H1 (cell line): ENCODE results near the gene CCL22. TPM values are rescaled to one million over a fixed set of nuclear protein-coding genes. Genes with fewer than 3 reads are reported as not detected.

ENCODE experiments used
- CTCF ChIA-PET: fragments of 300-600 bp; sonication (Branson Sonifier 250); formaldehyde crosslinking; loops from one replicate; lab custom pipeline; 2021; ENCODE audit not compliant: partially characterized antibody; lab: Charles Lee
- POLR2A ChIA-PET: fragments of 300-600 bp; sonication (Branson Sonifier 250); formaldehyde crosslinking; loops from one replicate; lab custom pipeline; 2021; ENCODE audit warnings: inconsistent platforms; ENCODE audit not compliant: partially characterized antibody; lab: Charles Lee
- DNase-seq, 2 experiments: peaks; one replicate each; pipeline versions ENCODE4 v3.0.0 to v3.0.0-alpha.2; 2010 to 2022; ENCODE audit warnings: low spot score in 2 of 2, low read depth in 1 of 2, mixed read lengths in 1 of 2
- FAIRE-seq: peaks from 2 replicates; lab custom pipeline; 2011; peaks lifted over from hg19 to GRCh38; lab: Jason Lieb, UNC
- H2AFZ ChIP-seq: 2 replicates; pipeline ENCODE4 v1.8.1; 2012; ENCODE audit warnings: low read length, inconsistent platforms
- H2AK5ac ChIP-seq: 2 replicates; pipeline ENCODE4 v1.6.1; 2013; ENCODE audit warnings: low read depth, low read length
- H2BK120ac ChIP-seq: replicated peaks from 2 replicates; pipeline ENCODE3; 2013; ENCODE audit warnings: low read depth, low read length, inconsistent platforms
- H2BK12ac ChIP-seq: 2 replicates; pipeline ENCODE4 v1.6.1; 2013; ENCODE audit warnings: low read depth, low read length
- H2BK15ac ChIP-seq: 2 replicates; pipeline ENCODE4 v1.6.1; 2013; ENCODE audit warnings: low read length
- H2BK20ac ChIP-seq: 2 replicates; pipeline ENCODE4 v1.6.1; 2013; ENCODE audit warnings: low read length
- H2BK5ac ChIP-seq: 2 replicates; pipeline ENCODE4 v1.6.1; 2013; ENCODE audit warnings: low read depth, low read length
- H3K14ac ChIP-seq: 2 replicates; pipeline ENCODE4 v1.6.1; 2013; ENCODE audit warnings: inconsistent platforms; ENCODE audit not compliant: insufficient read length
- H3K18ac ChIP-seq: 2 replicates; pipeline ENCODE4 v1.6.1; 2013; ENCODE audit warnings: low read length; ENCODE audit errors: extremely low read depth
- H3K23ac ChIP-seq: 2 replicates; pipeline ENCODE4 v1.6.1; 2013; ENCODE audit warnings: inconsistent platforms; ENCODE audit not compliant: insufficient read length
- H3K23me2 ChIP-seq: 2 replicates; pipeline ENCODE4 v1.6.1; 2013; ENCODE audit warnings: low read depth, low read length
- H3K27ac ChIP-seq: 2 replicates; pipeline ENCODE4 v1.6.1; 2011; ENCODE audit warnings: low read depth, low read length, inconsistent platforms
- H3K27me3 ChIP-seq, 4 experiments: replicated peaks in 1 of 4; 1 replicate in 1 of 4; 2 replicates in 3 of 4; pipeline versions ENCODE4 v1.6.1 to v1.8.1; 2011 to 2013; ENCODE audit warnings: low read length in 3 of 4, mild to moderate bottlenecking in 3 of 4, inconsistent platforms in 2 of 4, mixed read lengths in 2 of 4, moderate library complexity in 1 of 4; ENCODE audit not compliant: control insufficient read depth in 3 of 4, insufficient read depth in 3 of 4; ENCODE audit errors: extremely low read depth in 1 of 4
- H3K36me3 ChIP-seq, 4 experiments: 2 replicates each; pipeline versions ENCODE4 v1.6.1 to v1.8.1; 2011 to 2013; ENCODE audit warnings: mild to moderate bottlenecking in 4 of 4, low read length in 3 of 4, moderate library complexity in 2 of 4, control low read depth in 1 of 4, inconsistent platforms in 1 of 4; ENCODE audit not compliant: insufficient read depth in 4 of 4, control insufficient read depth in 2 of 4
- H3K4ac ChIP-seq: replicated peaks from 2 replicates; pipeline ENCODE3; 2013; ENCODE audit warnings: low read length, low read depth, mixed read lengths, inconsistent platforms; ENCODE audit not compliant: insufficient read length
- H3K4me1 ChIP-seq, 4 experiments: replicated peaks in 1 of 4; 1 replicate in 1 of 4; 2 replicates in 3 of 4; pipeline versions ENCODE4 v1.6.1 to v1.8.1; 2011 to 2013; ENCODE audit warnings: low read length in 3 of 4, inconsistent platforms in 2 of 4, mixed read lengths in 1 of 4; ENCODE audit not compliant: insufficient read depth in 4 of 4, control insufficient read depth in 3 of 4
- H3K4me2 ChIP-seq, 2 experiments: 2 replicates each; pipeline versions ENCODE4 v1.6.1 to v1.8.1; 2011 to 2013; ENCODE audit warnings: low read depth in 2 of 2, low read length in 2 of 2, control low read depth in 1 of 2, inconsistent platforms in 1 of 2, mild to moderate bottlenecking in 1 of 2; ENCODE audit not compliant: insufficient read depth in 1 of 2
- H3K4me3 ChIP-seq, 4 experiments: fragments of 200-600, 300-600 bp in 1 of 4; sonication (generic), shearing (Covaris generic), sonication (Bioruptor Twin) in 1 of 4; 2 replicates each; pipeline versions ENCODE4 v1.5.1 to v1.8.1; 2011 to 2016; ENCODE audit warnings: low read length in 4 of 4, low read depth in 3 of 4, control low read depth in 2 of 4, inconsistent platforms in 2 of 4, mild to moderate bottlenecking in 2 of 4, mixed read lengths in 1 of 4, moderate library complexity in 1 of 4; ENCODE audit not compliant: insufficient read depth in 2 of 4; ENCODE audit errors: extremely low read depth in 1 of 4
- H3K56ac ChIP-seq: replicated peaks from 2 replicates; pipeline ENCODE3; 2013; ENCODE audit warnings: low read depth, mild to moderate bottlenecking, mixed read lengths, low read length, inconsistent platforms; ENCODE audit not compliant: insufficient read length
- H3K79me1 ChIP-seq: 2 replicates; pipeline ENCODE4 v1.6.1; 2013; ENCODE audit warnings: low read depth, low read length, control low read depth
- H3K79me2 ChIP-seq, 2 experiments: 2 replicates each; pipeline versions ENCODE4 v1.6.1 to v1.8.1; 2012 to 2013; ENCODE audit warnings: low read length in 2 of 2, mild to moderate bottlenecking in 2 of 2, inconsistent platforms in 1 of 2; ENCODE audit not compliant: insufficient read depth in 2 of 2, control insufficient read depth in 1 of 2
- H3K9ac ChIP-seq, 4 experiments: replicated peaks in 1 of 4; 1 replicate in 1 of 4; 2 replicates in 3 of 4; pipeline versions ENCODE4 v1.6.1 to v1.8.1; 2011 to 2013; ENCODE audit warnings: low read depth in 3 of 4, low read length in 3 of 4, control low read depth in 2 of 4, mild to moderate bottlenecking in 2 of 4, moderate library complexity in 2 of 4, inconsistent platforms in 1 of 4; ENCODE audit errors: extremely low read depth in 1 of 4
- H3K9me3 ChIP-seq, 2 experiments: 2 replicates each; pipeline versions ENCODE4 v1.6.1 to v1.8.1; 2012 to 2013; ENCODE audit warnings: mild to moderate bottlenecking in 2 of 2, moderate library complexity in 2 of 2, control low read depth in 1 of 2, inconsistent platforms in 1 of 2, low read depth in 1 of 2, low read length in 1 of 2, mixed read lengths in 1 of 2; ENCODE audit not compliant: insufficient read depth in 2 of 2
- H4K20me1 ChIP-seq, 2 experiments: replicated peaks in 1 of 2; 2 replicates each; pipeline versions ENCODE3 to v1.8.1; 2011 to 2013; ENCODE audit warnings: inconsistent platforms in 2 of 2, low read length in 2 of 2, mild to moderate bottlenecking in 1 of 2; ENCODE audit not compliant: insufficient read depth in 2 of 2, control insufficient read depth in 1 of 2
- H4K5ac ChIP-seq: 2 replicates; pipeline ENCODE4 v1.6.1; 2013; ENCODE audit warnings: low read length, low read depth, mixed read lengths, inconsistent platforms; ENCODE audit not compliant: insufficient read length
- H4K8ac ChIP-seq: 2 replicates; pipeline ENCODE4 v1.8.0; 2013; ENCODE audit warnings: mild to moderate bottlenecking, moderate library complexity, low read length, inconsistent platforms; ENCODE audit not compliant: insufficient read depth; ENCODE audit errors: extremely low read depth
- H4K91ac ChIP-seq: replicated peaks from 2 replicates; pipeline ENCODE3; 2013; ENCODE audit warnings: low read length, mixed read lengths, inconsistent platforms; ENCODE audit not compliant: insufficient read length
- BACH1 ChIP-seq: IDR thresholded peaks from 2 replicates; pipeline ENCODE4 v1.6.1; 2012; ENCODE audit warnings: low read length, improper control_type of control experiment
- CBX5 ChIP-seq: fragments of 300-800, 300-1000 bp; sonication (generic); IDR thresholded peaks from 2 replicates; pipeline ENCODE4 v1.7.1; 2016; ENCODE audit warnings: antibody characterized with exemption, low read length, low read depth
- CTBP2 ChIP-seq: IDR thresholded peaks from 2 replicates; pipeline ENCODE4 v1.7.0; 2011; ENCODE audit warnings: borderline replicate concordance, mild to moderate bottlenecking, moderate library complexity, mixed read lengths, low read length; ENCODE audit not compliant: insufficient read depth, insufficient read length
- KDM1A ChIP-seq: fragments of 200-600, 300-600 bp; sonication (generic); IDR thresholded peaks from 2 replicates; pipeline ENCODE4 v1.7.1; 2016; ENCODE audit warnings: mild to moderate bottlenecking, low read length, borderline replicate concordance
- SIN3A ChIP-seq, 2 experiments: IDR thresholded peaks in 1 of 2; conservative IDR thresholded peaks in 1 of 2; 2 replicates each; pipeline ENCODE4 v1.6.1; 2011 to 2012; ENCODE audit warnings: low read length in 2 of 2, improper control_type of control experiment in 1 of 2, low read depth in 1 of 2, mild to moderate bottlenecking in 1 of 2
- SRF ChIP-seq: IDR thresholded peaks from 2 replicates; pipeline ENCODE4 v1.6.1; 2011; ENCODE audit warnings: mild to moderate bottlenecking, low read depth, low read length, moderate library complexity
- TAF1 ChIP-seq: IDR thresholded peaks from 2 replicates; pipeline ENCODE4 v1.6.1; 2011; ENCODE audit warnings: mild to moderate bottlenecking, low read depth, low read length
- TCF12 ChIP-seq: IDR thresholded peaks from 2 replicates; pipeline ENCODE4 v1.6.1; 2011; ENCODE audit warnings: low read depth, mild to moderate bottlenecking, low read length
- USF2 ChIP-seq: IDR thresholded peaks from 2 replicates; pipeline ENCODE4 v1.6.1; 2011; ENCODE audit warnings: low read length, improper control_type of control experiment
- YY1 ChIP-seq: IDR thresholded peaks from 2 replicates; pipeline ENCODE4 v1.6.1; 2011; ENCODE audit warnings: low read depth, mild to moderate bottlenecking, low read length
- ZNF274 ChIP-seq: IDR thresholded peaks from 2 replicates; pipeline ENCODE4 v1.7.0; 2012; ENCODE audit warnings: low read length, borderline replicate concordance; ENCODE audit errors: extremely low read depth
- WGBS, 2 experiments: shearing (Covaris generic) in 1 of 2; methylation state at CpG; one replicate each; pipeline versions ENCODE4 v1.1.6 to v1.1.7; 2013 to 2015; ENCODE audit warnings: low lambda C conversion rate in 2 of 2, mixed read lengths in 2 of 2, inconsistent platforms in 1 of 2, low coverage in 1 of 2, missing lambda C conversion rate in 1 of 2; ENCODE audit not compliant: insufficient replicate concordance in 2 of 2, insufficient coverage in 1 of 2, insufficient read length in 1 of 2; ENCODE audit errors: extremely low coverage in 1 of 2, missing lambda C conversion rate in 1 of 2; 5-methylcytosine and 5-hydroxymethylcytosine counted together
- polyA plus RNA-seq, 7 experiments: library from polyadenylated mRNA; depleted of rRNA in 3 of 7; stranded (reverse) in 5 of 7; unstranded in 2 of 7; fragments of >200 nt in 5 of 7; fragments of 200-250 nt in 2 of 7; gene quantifications; 1 replicate in 5 of 7; 2 replicates in 1 of 7; 4 replicates in 1 of 7; pipeline versions ENCODE4 v1.2.1 to v1.2.3, GENCODE V29; 2011 to 2013; ENCODE audit warnings: missing spikeins in 2 of 7, mixed read lengths in 2 of 7
- total RNA-seq: library from RNA; stranded (reverse); fragmentation: NEBNext Ultra II Directional; extraction: Animal tissue kit (Norgen Biotek cat#: 25700); gene quantifications from 2 replicates; pipeline ENCODE4 v1.2.1, GENCODE V29; 2021

Gene CCL22
- total and polyA plus RNA-seq, 2 of the 8 experiments (the other 6 are each of a cell fraction or from before 2014, with no cell fraction given): not detected

DNA sequence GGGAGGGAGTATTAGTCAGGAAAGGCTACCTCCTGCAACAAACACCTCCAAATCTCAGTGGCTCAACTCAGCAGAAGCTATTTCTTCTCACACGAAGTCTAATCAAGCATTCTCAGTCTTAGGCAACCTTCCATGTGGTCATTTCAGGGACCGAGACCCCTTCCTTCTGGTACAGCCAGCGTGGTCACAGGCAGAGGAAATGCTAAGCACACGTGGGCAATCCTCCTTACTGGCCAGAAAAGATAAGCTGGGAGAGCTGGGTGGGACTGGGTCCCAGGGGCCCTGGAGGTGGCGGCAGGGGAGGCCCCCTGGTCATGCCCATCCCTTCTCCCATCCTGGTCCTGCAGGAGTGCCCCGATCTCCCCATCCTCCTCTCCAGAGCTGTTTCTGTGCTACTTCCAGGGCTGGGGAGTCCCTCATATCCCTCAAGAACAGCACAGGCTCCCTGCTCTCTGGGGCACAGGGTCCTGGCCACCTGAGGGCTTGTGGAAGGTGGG lies 8.0 kb downstream of the CCL22 start:
- Histone ChIP-seq H3K9me3 (no peaks in the 10 kb centered on the region), H3K4ac (no peak overlapping the region), H3K56ac (no peak overlapping the region), H2BK120ac (no peak overlapping the region), H3K4me1 (peaks cover 0 to under 1% (median 0%) of the 10 kb centered on the region in 4 experiments; a peak in 1 of 7 replicates), H4K20me1 (no peaks in the 10 kb centered on the region), H3K23me2 (no peaks in the 10 kb centered on the region), H2BK15ac (no peak overlapping the region), H3K4me3 (no peak overlapping the region), H4K91ac (no peak overlapping the region), H3K27ac (no peak overlapping the region), H3K9ac (no peak overlapping the region), H3K23ac (no peak overlapping the region), H3K79me1 (no peaks in the 10 kb centered on the region), H2AFZ (no peak overlapping the region), H3K79me2 (no peaks in the 10 kb centered on the region), H2BK20ac (no peak overlapping the region), H4K8ac (no peak overlapping the region), H3K27me3 (peaks cover 0 to 2% (median 0%) of the 10 kb centered on the region in 4 experiments; a peak in 1 of 7 replicates), H3K18ac (no peak overlapping the region), H2BK5ac (no peak overlapping the region), H2BK12ac (no peak overlapping the region), H4K5ac (no peak overlapping the region), H3K4me2 (no peak overlapping the region), H3K36me3 (no peaks in the 10 kb centered on the region), H3K14ac (no peak overlapping the region), H2AK5ac (no peak overlapping the region)
- CTCF ChIA-PET: interaction anchor here (1.0 to 2.7 kb wide), 2 partner anchors 50 to 52 kb away, joined by 3 to 12 read pairs; no protein-coding TSS in a partner anchor
- POLR2A ChIA-PET: no interaction called here
- 82% methylated on average over 6 of the region's 6 CpGs; no CpG with 5 or more reads in 1 of the 2 experiments for WGBS, 2 experiments
- no peak for FAIRE-seq
- DNase-seq: no peak
- TF ChIP-seq BACH1 (no peak), KDM1A (no peak), SIN3A (conservative IDR thresholded peaks at IDR 0.05 in 1 of 2, IDR thresholded peaks at IDR 0.05 in 1 of 2; ENCODE audit: low read depth in 1 of 2, low read length in 2 of 2) (no peak), USF2 (no peak), ZNF274 (no peak), YY1 (no peak), CBX5 (no peak), TAF1 (no peak), CTBP2 (no peak), SRF (no peak), TCF12 (no peak)
